Measurements from ENCODE around the gene PRPF6.

GRCh38 chr20:64057628-64058498 lies 76.9 kb downstream of the PRPF6 start:
- TF ChIP-seq CTCF (IDR thresholded peaks at IDR 0.05; ENCODE audit: extremely low read depth in 1 of 2, insufficient read depth in 1 of 2, low read depth in 1 of 2, low read length in 2 of 2) (peak; percentile 81 to 94), POLR2AphosphoS5 (IDR thresholded peaks at IDR 0.05; ENCODE audit: insufficient read depth, low read depth, low read length) (no peak), POLR2A (IDR thresholded peaks at IDR 0.05; ENCODE audit: low read depth, low read length) (peak; percentile 41)
